Stomach (tissue), 9 donors: ENCODE measurements around the gene SWAP70. TPM values are rescaled to one million over a fixed set of nuclear protein-coding genes. Genes with fewer than 3 reads are reported as not detected.

ENCODE experiments used
- DNase-seq, 2 donors: peaks; one replicate each; pipeline versions ENCODE4 v3.0.0 to v3.0.0-alpha.2; 2013 to 2019
- H3K27ac ChIP-seq, 5 donors: fragments of 200-600 bp in 4 of 5; sonication (generic) in 4 of 5; one replicate each; pipeline ENCODE4 v1.5.1; 2013 to 2019; ENCODE audit warnings: mild to moderate bottlenecking in 1 of 5, moderate library complexity in 1 of 5
- H3K27me3 ChIP-seq, 3 donors: fragments of 200-600 bp; sonication (generic); one replicate each; pipeline ENCODE4 v1.5.1; 2017 to 2019; ENCODE audit warnings: mixed run types in 1 of 3
- H3K36me3 ChIP-seq, 4 donors: fragments of 200-600 bp; sonication (generic); 1 replicate in 3 of 4; 2 replicates in 1 of 4; pipeline ENCODE4 v1.5.1; 2016 to 2019
- H3K4me1 ChIP-seq, 4 donors: fragments of 200-600 bp; sonication (generic); one replicate each; pipeline ENCODE4 v1.5.1; 2016 to 2019
- H3K4me3 ChIP-seq, 4 donors: fragments of 200-600 bp; sonication (generic) in 3 of 4; one replicate each; pipeline ENCODE4 v1.5.1; 2016 to 2019; ENCODE audit warnings: mild to moderate bottlenecking in 1 of 4
- H3K9me3 ChIP-seq, 4 donors: fragments of 200-600 bp; sonication (generic); one replicate each; pipeline ENCODE4 v1.5.1; 2016 to 2019
- EP300 ChIP-seq: sonication (generic); formaldehyde crosslinking; IDR thresholded peaks from one replicate; pipeline ENCODE4 v1.6.1; 2017; ENCODE audit warnings: antibody characterized with exemption
- POLR2A ChIP-seq, 4 donors: fragments of 450-650 bp; IDR thresholded peaks; one replicate each; pipeline ENCODE4 v1.6.1; 2016; ENCODE audit warnings: antibody characterized with exemption in 4 of 4, control low read depth in 2 of 4, mild to moderate bottlenecking in 1 of 4, moderate library complexity in 1 of 4
- POLR2AphosphoS5 ChIP-seq, 3 donors: sonication (generic); formaldehyde crosslinking; IDR thresholded peaks; one replicate each; pipeline ENCODE4 v1.6.1; 2016; ENCODE audit warnings: antibody characterized with exemption in 3 of 3
- WGBS, 5 donors: extraction: QIAGEN DNeasy Blood & Tissue Kit in 3 of 5; methylation state at CpG; one replicate each; pipeline versions ENCODE4 v1.1.5 to v1.1.7; 2013 to 2018; 5-methylcytosine and 5-hydroxymethylcytosine counted together
- intact Hi-C: fragments of 100-400 bp; cut with DNase I; formaldehyde crosslinking; loops from one replicate; pipeline ENCODE4 v1.15.1; 2023; ENCODE audit warnings: low total_unique reads
- polyA plus RNA-seq, 3 donors: library from polyadenylated mRNA; stranded (reverse); fragments of 200-250 nt; gene quantifications; one replicate each; pipeline ENCODE4 v1.2.3, GENCODE V29; 2013
- total RNA-seq, 5 donors: library from RNA; depleted of rRNA; stranded (reverse); fragments of >200 nt; gene quantifications; one replicate each; pipeline versions ENCODE4 v1.1.0 to v1.2.3, GENCODE V29; 2014 to 2016
- TF ChIP-seq, protein P1 (sequence below), 7 experiments: fragments of 450-650 bp in 4 of 7; fragments of 200-600 bp in 3 of 7; sonication (generic) in 3 of 7; IDR thresholded peaks; one replicate each; pipeline ENCODE4 v1.5.1; 2016 to 2019; ENCODE audit warnings: antibody characterized with exemption in 7 of 7, control low read depth in 2 of 7, mild to moderate bottlenecking in 1 of 7
- donor health status: healthy with polysubstance abuse.
- donor health status: Bipolar disorder and iron deficiency.
- donor health status: healthy.

SWAP70 gene
- total and polyA plus RNA-seq, 8 donors = 5.1 to 39.5 (median 18.3) TPM

DNA sequence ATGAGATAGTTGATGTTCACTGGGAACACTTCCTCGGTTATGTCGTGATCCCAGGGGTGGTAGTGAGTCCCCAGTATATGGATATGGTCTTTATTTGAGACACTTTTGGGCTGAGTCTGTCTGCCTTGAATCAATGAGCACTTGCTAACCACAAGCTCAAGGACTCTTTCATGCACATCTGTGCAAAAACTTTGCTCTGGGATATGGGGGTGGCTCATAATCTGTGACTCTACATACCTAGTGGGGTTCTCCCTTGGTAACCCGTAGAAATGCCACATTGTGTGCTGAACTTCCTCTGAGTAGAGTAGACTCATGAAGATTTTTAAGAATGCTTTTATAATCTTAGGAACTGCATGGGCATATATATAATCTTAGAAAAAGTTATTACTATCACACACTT is 69.3 kb downstream of the SWAP70 start:
- H3K36me3 ChIP-seq = peaks cover 13 to 80% (median 66%) of the 10 kb centered on the region in 4 donors

DNA sequence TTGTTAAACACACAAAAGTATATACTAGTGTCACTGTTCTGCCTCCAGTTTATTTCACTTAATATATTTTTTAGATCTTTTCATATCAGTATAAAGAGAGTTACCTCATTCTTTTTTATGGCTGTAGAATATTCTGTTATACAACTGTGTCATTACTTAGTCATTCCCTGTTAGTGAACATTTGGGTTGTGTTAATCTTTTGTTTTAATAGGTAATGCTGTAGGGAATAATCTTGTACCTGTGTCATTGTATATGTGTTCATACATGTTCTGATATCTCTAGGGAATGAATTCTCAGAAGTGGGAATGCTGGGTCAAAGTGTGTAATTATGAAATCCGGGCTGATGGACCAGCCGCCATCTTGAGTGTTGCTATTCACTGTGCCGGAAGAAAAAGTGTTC is 71.4 kb downstream of the SWAP70 start:
- H3K27ac ChIP-seq = no peak overlapping the region
- DNase-seq = no peak
- 90 to 98% (median 96%) methylated on average over 3 of the region's 3 CpGs for WGBS, 5 donors
- TF ChIP-seq POLR2AphosphoS5 (IDR thresholded peaks at IDR 0.05) (no peak), EP300 (no peak), POLR2A (IDR thresholded peaks at IDR 0.05) (no peak)
- TF ChIP-seq, protein P1, sequence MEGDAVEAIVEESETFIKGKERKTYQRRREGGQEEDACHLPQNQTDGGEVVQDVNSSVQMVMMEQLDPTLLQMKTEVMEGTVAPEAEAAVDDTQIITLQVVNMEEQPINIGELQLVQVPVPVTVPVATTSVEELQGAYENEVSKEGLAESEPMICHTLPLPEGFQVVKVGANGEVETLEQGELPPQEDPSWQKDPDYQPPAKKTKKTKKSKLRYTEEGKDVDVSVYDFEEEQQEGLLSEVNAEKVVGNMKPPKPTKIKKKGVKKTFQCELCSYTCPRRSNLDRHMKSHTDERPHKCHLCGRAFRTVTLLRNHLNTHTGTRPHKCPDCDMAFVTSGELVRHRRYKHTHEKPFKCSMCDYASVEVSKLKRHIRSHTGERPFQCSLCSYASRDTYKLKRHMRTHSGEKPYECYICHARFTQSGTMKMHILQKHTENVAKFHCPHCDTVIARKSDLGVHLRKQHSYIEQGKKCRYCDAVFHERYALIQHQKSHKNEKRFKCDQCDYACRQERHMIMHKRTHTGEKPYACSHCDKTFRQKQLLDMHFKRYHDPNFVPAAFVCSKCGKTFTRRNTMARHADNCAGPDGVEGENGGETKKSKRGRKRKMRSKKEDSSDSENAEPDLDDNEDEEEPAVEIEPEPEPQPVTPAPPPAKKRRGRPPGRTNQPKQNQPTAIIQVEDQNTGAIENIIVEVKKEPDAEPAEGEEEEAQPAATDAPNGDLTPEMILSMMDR (IDR thresholded peaks at IDR 0.05) = no peak
- H3K27me3 ChIP-seq = no peaks in the 10 kb centered on the region
- H3K4me1 ChIP-seq = no peaks in the 10 kb centered on the region
- no peak overlapping the region for H3K4me3 ChIP-seq
- intact Hi-C loops = no loop called here
- peaks cover 24 to 80% (median 66%) of the 10 kb centered on the region in 4 donors for H3K36me3 ChIP-seq
- H3K9me3 ChIP-seq = peaks cover 0 to 6% (median 0%) of the 10 kb centered on the region in 4 donors

More for the DNA sequence above, 69.3 kb downstream of the SWAP70 start:
- DNase-seq = no peak
- intact Hi-C loops = no loop called here
- Histone ChIP-seq H3K9me3 (peaks cover 0 to 6% (median 0%) of the 10 kb centered on the region in 4 donors), H3K27ac (no peak overlapping the region), H3K4me3 (no peak overlapping the region), H3K4me1 (no peaks in the 10 kb centered on the region), H3K27me3 (no peaks in the 10 kb centered on the region)
- 90 to 97% (median 94%) methylated on average over 3 of the region's 3 CpGs for WGBS, 5 donors
- no peak for TF ChIP-seq POLR2AphosphoS5 (IDR thresholded peaks at IDR 0.05)
- TF ChIP-seq, protein P1 (IDR thresholded peaks at IDR 0.05) = no peak
- TF ChIP-seq EP300 = no peak
- no peak for TF ChIP-seq POLR2A (IDR thresholded peaks at IDR 0.05)

GRCh38 chr11:9735919-9736318 is 72.0 kb downstream of the SWAP70 start:
- TF ChIP-seq POLR2AphosphoS5 (IDR thresholded peaks at IDR 0.05) (no peak), EP300 (no peak), POLR2A (IDR thresholded peaks at IDR 0.05) (no peak)
- TF ChIP-seq, protein P1 (IDR thresholded peaks at IDR 0.05) = no peak
- Histone ChIP-seq H3K27ac (no peak overlapping the region), H3K4me3 (no peak overlapping the region), H3K4me1 (no peaks in the 10 kb centered on the region), H3K9me3 (peaks cover 0 to 6% (median 0%) of the 10 kb centered on the region in 4 donors), H3K27me3 (no peaks in the 10 kb centered on the region), H3K36me3 (peaks cover 28 to 80% (median 71%) of the 10 kb centered on the region in 4 donors)
- intact Hi-C loops = no loop called here
- DNase-seq = no peak
- 92 to 98% (median 94%) methylated on average over 2 of the region's 2 CpGs for WGBS, 5 donors

GRCh38 chr11:9736365-9736764 is 72.5 kb downstream of the SWAP70 start:
- no peak for DNase-seq
- H3K36me3 ChIP-seq = peaks cover 31 to 82% (median 74%) of the 10 kb centered on the region in 4 donors
- no peaks in the 10 kb centered on the region for H3K27me3 ChIP-seq
- H3K9me3 ChIP-seq = peaks cover 0 to 6% (median 0%) of the 10 kb centered on the region in 4 donors
- no peak overlapping the region for H3K27ac ChIP-seq
- 93 to 96% (median 96%) methylated on average over 2 of the region's 2 CpGs for WGBS, 5 donors
- intact Hi-C loops = no loop called here
- no peak for TF ChIP-seq EP300
- TF ChIP-seq POLR2AphosphoS5 (IDR thresholded peaks at IDR 0.05) = no peak
- no peak overlapping the region for H3K4me3 ChIP-seq
- no peaks in the 10 kb centered on the region for H3K4me1 ChIP-seq

DNA sequence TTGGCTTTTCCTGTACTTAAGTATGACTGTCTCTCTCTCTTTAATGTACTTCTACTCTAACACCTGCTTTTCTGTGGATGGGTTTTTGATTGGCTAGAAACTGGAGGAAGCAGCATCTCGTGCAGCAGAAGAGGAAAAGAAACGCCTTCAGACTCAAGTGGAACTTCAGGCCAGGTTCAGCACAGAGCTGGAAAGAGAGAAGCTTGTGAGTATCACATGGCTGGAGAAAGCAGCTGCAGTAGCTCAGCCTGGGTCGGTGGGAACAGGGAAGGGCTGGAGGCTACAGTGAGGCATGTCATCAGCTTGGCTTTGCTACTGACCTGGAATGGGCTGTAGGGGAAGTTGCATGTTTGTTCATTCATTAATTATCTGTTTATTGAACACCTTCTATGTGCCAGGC is 74.2 kb downstream of the SWAP70 start:
- 13 to 70% (median 34%) methylated on average over 3 of the region's 3 CpGs for WGBS, 5 donors
- intact Hi-C loops = no loop called here
- no peaks in the 10 kb centered on the region for H3K27me3 ChIP-seq
- DNase-seq = peak in 1 of 2 donors; percentile 56
- H3K4me3 ChIP-seq = no peak overlapping the region
- TF ChIP-seq EP300 (no peak), POLR2AphosphoS5 (IDR thresholded peaks at IDR 0.05) (peak in 1 of 3 donors; percentile 9)
- H3K27ac ChIP-seq = peak overlapping the region in 1 of 5 donors; percentile 31
- H3K9me3 ChIP-seq = peaks cover 0 to 6% (median 0%) of the 10 kb centered on the region in 4 donors
- H3K36me3 ChIP-seq = peaks cover 23 to 85% (median 77%) of the 10 kb centered on the region in 4 donors
- no peaks in the 10 kb centered on the region for H3K4me1 ChIP-seq
